Measurements from ENCODE around the gene SERPINB6.

Gene SERPINB6

GRCh38 chr6:2989332-2990247 is 18.2 kb upstream of the SERPINB6 start:
- peak overlapping the region; percentile 98 for H3K27ac ChIP-seq (ENCODE audit: low read depth, low read length)
- no peaks in the 10 kb centered on the region for H3K36me3 ChIP-seq (ENCODE audit: control insufficient read depth in 1 of 2, insufficient read depth in 2 of 2, low read length in 2 of 2)
- no peaks in the 10 kb centered on the region for H3K9me3 ChIP-seq (ENCODE audit: control insufficient read depth in 1 of 2, low read length in 2 of 2)
- H3K9ac ChIP-seq (ENCODE audit: low read depth in 1 of 2, low read length in 2 of 2), result peak overlapping the region; percentile 97 to 98
- H3K4me1 ChIP-seq (ENCODE audit: control insufficient read depth in 1 of 2, insufficient read depth in 2 of 2, low read length in 2 of 2), result peaks cover 28 to 29% of the 10 kb centered on the region in 2 donors
- H3K27me3 ChIP-seq (ENCODE audit: control insufficient read depth in 1 of 2, insufficient read depth in 2 of 2, low read length in 2 of 2), result no peaks in the 10 kb centered on the region
- peak overlapping the region; percentile 85 to 97 for H3K4me3 ChIP-seq (ENCODE audit: low read depth in 1 of 2, low read length in 2 of 2)

DNA sequence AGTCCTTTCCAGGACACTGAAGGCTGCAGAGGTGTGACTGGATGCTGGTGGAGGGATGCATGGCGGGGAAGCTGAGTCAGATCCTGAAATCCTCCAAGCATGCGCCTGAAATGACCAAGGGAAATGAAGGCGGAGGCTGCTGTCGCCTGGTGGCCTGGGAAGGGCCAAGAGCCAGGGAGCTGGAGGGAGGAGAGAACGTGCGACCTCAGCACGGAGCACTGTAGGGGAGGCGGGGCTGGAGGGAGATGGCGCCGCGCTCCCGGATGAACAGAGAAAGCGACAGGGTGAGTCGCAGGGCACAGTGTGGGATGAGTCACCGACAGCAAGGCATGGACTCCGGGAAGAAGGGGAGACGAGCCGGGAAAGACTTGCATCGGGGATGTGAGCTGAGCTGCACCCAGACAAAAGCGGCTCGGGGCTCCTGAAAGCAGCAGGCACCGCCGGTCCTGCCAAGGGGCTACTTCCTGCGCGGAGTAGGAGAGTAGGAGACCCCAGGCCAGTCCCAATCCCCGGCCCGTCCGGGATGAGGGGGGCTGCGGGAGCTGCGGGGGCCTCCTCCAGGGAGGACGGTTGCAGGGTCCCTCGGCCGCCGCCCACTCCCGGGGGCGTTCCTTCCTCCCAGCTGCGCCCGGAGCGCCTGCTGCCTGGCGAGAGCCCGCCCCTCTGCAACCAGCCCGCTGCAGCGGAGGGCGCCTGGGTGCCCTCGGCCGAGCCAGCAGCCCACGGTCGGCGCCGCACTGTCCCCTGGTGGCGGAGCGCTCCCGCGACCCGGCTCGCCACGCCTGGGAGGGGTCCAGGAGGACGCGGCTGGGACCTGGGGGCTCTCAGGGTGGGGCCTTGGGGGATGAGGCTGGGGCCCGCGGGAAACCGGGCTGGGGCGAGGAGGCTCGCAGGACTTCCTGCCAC is 17.3 kb upstream of the SERPINB6 start:
- Histone ChIP-seq H3K36me3 (ENCODE audit: control insufficient read depth in 1 of 2, insufficient read depth in 2 of 2, low read length in 2 of 2) (no peaks in the 10 kb centered on the region), H3K27ac (ENCODE audit: low read depth, low read length) (peak overlapping the region; percentile 98), H3K4me3 (ENCODE audit: low read depth in 1 of 2, low read length in 2 of 2) (peak overlapping the region; percentile 85 to 97), H3K4me1 (ENCODE audit: control insufficient read depth in 1 of 2, insufficient read depth in 2 of 2, low read length in 2 of 2) (peaks cover 32 to 33% of the 10 kb centered on the region in 2 donors), H3K27me3 (ENCODE audit: control insufficient read depth in 1 of 2, insufficient read depth in 2 of 2, low read length in 2 of 2) (no peaks in the 10 kb centered on the region), H3K9me3 (ENCODE audit: control insufficient read depth in 1 of 2, low read length in 2 of 2) (no peaks in the 10 kb centered on the region), H3K9ac (ENCODE audit: low read depth in 1 of 2, low read length in 2 of 2) (peak overlapping the region; percentile 97 to 98)

DNA sequence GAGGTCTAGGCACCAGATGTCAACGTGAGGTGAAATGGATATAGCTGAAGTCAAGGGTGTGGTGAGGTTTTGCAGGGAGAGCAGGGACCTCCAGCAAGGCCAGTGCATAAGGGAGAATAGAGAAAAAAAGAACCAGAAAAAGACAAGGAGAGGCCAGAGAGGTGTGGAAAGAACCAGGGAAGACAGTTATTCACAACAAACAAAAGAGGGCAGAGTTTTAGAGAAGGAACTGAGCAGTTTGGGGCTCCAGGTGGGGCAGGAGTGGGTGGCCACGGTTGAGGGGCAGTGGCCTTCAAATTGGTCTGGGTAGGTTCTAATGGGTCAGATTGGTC is 16.7 kb upstream of the SERPINB6 start:
- Histone ChIP-seq H3K4me1 (ENCODE audit: control insufficient read depth in 1 of 2, insufficient read depth in 2 of 2, low read length in 2 of 2) (peaks cover 39% of the 10 kb centered on the region in 2 donors), H3K27me3 (ENCODE audit: control insufficient read depth in 1 of 2, insufficient read depth in 2 of 2, low read length in 2 of 2) (no peaks in the 10 kb centered on the region), H3K9me3 (ENCODE audit: control insufficient read depth in 1 of 2, low read length in 2 of 2) (no peaks in the 10 kb centered on the region), H3K4me3 (ENCODE audit: low read depth in 1 of 2, low read length in 2 of 2) (peak overlapping the region; percentile 85 to 97), H3K36me3 (ENCODE audit: control insufficient read depth in 1 of 2, insufficient read depth in 2 of 2, low read length in 2 of 2) (no peaks in the 10 kb centered on the region), H3K9ac (ENCODE audit: low read depth in 1 of 2, low read length in 2 of 2) (peak overlapping the region; percentile 97 to 98), H3K27ac (ENCODE audit: low read depth, low read length) (peak overlapping the region; percentile 98)

- Histone ChIP-seq H3K27ac (ENCODE audit: low read depth, low read length) (peak overlapping the region; percentile 87), H3K27me3 (ENCODE audit: control insufficient read depth in 1 of 2, insufficient read depth in 2 of 2, low read length in 2 of 2) (no peaks in the 10 kb centered on the region), H3K36me3 (ENCODE audit: control insufficient read depth in 1 of 2, insufficient read depth in 2 of 2, low read length in 2 of 2) (no peaks in the 10 kb centered on the region), H3K4me3 (ENCODE audit: low read depth in 1 of 2, low read length in 2 of 2) (peak overlapping the region in 1 of 2 donors; percentile 5), H3K9ac (ENCODE audit: low read depth in 1 of 2, low read length in 2 of 2) (peak overlapping the region; percentile 45 to 65), H3K9me3 (ENCODE audit: control insufficient read depth in 1 of 2, low read length in 2 of 2) (no peaks in the 10 kb centered on the region), H3K4me1 (ENCODE audit: control insufficient read depth in 1 of 2, insufficient read depth in 2 of 2, low read length in 2 of 2) (peaks cover 49 to 50% of the 10 kb centered on the region in 2 donors)
These were observed 15.4 kb upstream of the SERPINB6 start for GRCh38 chr6:2986722-2987221.

- Histone ChIP-seq H3K4me1 (ENCODE audit: control insufficient read depth in 1 of 2, insufficient read depth in 2 of 2, low read length in 2 of 2) (peaks cover 63 to 68% of the 10 kb centered on the region in 2 donors), H3K4me3 (ENCODE audit: low read depth in 1 of 2, low read length in 2 of 2) (no peak overlapping the region), H3K27me3 (ENCODE audit: control insufficient read depth in 1 of 2, insufficient read depth in 2 of 2, low read length in 2 of 2) (no peaks in the 10 kb centered on the region), H3K36me3 (ENCODE audit: control insufficient read depth in 1 of 2, insufficient read depth in 2 of 2, low read length in 2 of 2) (no peaks in the 10 kb centered on the region), H3K27ac (ENCODE audit: low read depth, low read length) (peak overlapping the region; percentile 84), H3K9ac (ENCODE audit: low read depth in 1 of 2, low read length in 2 of 2) (peak overlapping the region; percentile 48 to 58), H3K9me3 (ENCODE audit: control insufficient read depth in 1 of 2, low read length in 2 of 2) (no peaks in the 10 kb centered on the region)
These were observed 13.5 kb upstream of the SERPINB6 start for GRCh38 chr6:2984738-2985406.

DNA sequence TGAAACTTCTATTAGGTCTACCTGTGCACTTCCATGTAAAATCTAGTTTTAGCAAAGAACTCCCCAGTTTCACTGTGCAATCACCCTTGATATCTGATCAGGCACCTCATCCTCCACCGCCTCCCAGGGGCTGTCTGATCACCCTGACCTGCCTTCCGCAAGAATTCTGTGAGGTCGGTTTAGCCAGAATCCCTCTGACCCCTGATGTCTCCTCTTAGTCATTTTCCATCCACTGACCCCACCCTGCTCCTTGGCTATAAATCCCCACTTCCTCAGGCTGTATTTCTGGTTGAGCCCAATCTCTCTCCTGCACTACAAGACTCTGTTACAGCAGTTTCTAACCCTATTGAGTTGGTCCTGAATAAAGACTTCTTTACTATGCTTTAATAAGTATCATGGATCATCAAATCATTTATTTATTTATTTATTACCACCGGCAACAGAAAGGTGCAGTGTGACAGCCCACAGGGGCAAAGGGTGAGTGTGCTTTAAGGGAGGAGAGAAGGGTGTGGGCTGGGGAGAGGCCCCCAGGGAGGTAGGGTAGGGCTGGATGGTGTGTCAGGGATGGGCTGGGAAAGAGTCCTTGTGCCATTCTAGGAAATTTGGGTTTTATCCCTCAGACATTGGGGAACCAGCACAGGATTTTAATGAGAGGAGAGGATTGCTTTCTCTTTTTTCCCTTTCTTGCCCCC is 11.2 kb upstream of the SERPINB6 start:
- Histone ChIP-seq H3K9me3 (ENCODE audit: control insufficient read depth in 1 of 2, low read length in 2 of 2) (no peaks in the 10 kb centered on the region), H3K27ac (ENCODE audit: low read depth, low read length) (peak overlapping the region; percentile 81), H3K9ac (ENCODE audit: low read depth in 1 of 2, low read length in 2 of 2) (peak overlapping the region in 1 of 2 donors; percentile 46), H3K4me1 (ENCODE audit: control insufficient read depth in 1 of 2, insufficient read depth in 2 of 2, low read length in 2 of 2) (peaks cover 63 to 80% of the 10 kb centered on the region in 2 donors), H3K36me3 (ENCODE audit: control insufficient read depth in 1 of 2, insufficient read depth in 2 of 2, low read length in 2 of 2) (no peaks in the 10 kb centered on the region), H3K4me3 (ENCODE audit: low read depth in 1 of 2, low read length in 2 of 2) (peak overlapping the region in 1 of 2 donors; percentile 25), H3K27me3 (ENCODE audit: control insufficient read depth in 1 of 2, insufficient read depth in 2 of 2, low read length in 2 of 2) (no peaks in the 10 kb centered on the region)

DNA sequence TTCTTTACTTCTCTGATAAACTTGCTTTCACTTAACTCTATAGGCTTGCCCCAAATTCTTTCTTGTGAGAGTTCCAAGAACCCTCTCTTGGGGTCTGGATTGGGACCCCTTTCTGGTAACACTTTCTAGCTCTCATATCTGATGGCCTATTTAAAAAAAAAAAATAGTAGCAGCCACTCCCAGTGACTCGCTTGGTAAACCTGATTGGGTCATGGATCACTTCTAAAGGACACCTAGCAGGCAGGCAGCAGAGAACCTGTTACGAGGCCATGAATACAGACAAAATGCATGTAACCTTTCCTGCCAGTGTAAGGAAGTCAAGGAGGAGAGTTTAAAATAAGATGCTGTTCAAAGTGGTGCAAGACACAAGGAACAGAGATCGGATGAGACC is 9.1 kb upstream of the SERPINB6 start:
- Histone ChIP-seq H3K27ac (ENCODE audit: low read depth, low read length) (peak overlapping the region; percentile 64), H3K9me3 (ENCODE audit: control insufficient read depth in 1 of 2, low read length in 2 of 2) (no peaks in the 10 kb centered on the region), H3K36me3 (ENCODE audit: control insufficient read depth in 1 of 2, insufficient read depth in 2 of 2, low read length in 2 of 2) (no peaks in the 10 kb centered on the region), H3K4me1 (ENCODE audit: control insufficient read depth in 1 of 2, insufficient read depth in 2 of 2, low read length in 2 of 2) (peaks cover 53 to 79% of the 10 kb centered on the region in 2 donors), H3K4me3 (ENCODE audit: low read depth in 1 of 2, low read length in 2 of 2) (peak overlapping the region in 1 of 2 donors; percentile 13), H3K9ac (ENCODE audit: low read depth in 1 of 2, low read length in 2 of 2) (peak overlapping the region in 1 of 2 donors; percentile 44), H3K27me3 (ENCODE audit: control insufficient read depth in 1 of 2, insufficient read depth in 2 of 2, low read length in 2 of 2) (no peaks in the 10 kb centered on the region)

DNA sequence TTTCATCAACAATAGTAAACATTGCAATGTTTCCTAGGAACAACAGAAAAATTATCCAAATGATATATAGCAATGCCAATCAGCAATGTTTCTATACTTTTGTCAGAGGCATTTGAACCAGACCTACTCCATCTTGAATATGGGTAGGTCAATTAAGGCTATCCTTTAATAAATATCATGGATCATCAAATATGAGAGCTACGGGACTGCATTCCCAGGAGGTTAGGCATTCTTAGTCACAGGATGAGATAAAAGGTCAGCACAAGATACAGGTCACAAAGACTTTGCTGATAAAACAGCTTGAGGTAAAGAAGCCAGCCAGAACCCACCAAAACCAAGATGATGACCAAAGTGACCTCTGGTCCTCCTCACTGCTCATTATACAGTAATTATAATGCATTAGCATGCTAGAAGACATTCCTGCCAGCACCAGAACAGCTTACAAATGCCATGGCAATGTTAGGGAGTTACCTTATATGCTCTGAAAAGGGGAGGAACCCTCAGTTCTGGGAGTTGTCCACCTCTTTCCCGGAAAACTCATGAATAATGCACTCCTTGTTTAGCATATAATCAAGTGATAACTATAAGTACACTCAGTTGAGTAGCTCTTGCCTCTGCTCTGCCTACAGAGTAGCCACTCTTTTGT is 8.6 kb upstream of the SERPINB6 start:
- H3K27me3 ChIP-seq (ENCODE audit: control insufficient read depth in 1 of 2, insufficient read depth in 2 of 2, low read length in 2 of 2), result no peaks in the 10 kb centered on the region
- peak overlapping the region; percentile 33 for H3K27ac ChIP-seq (ENCODE audit: low read depth, low read length)
- H3K4me1 ChIP-seq (ENCODE audit: control insufficient read depth in 1 of 2, insufficient read depth in 2 of 2, low read length in 2 of 2), result peaks cover 50 to 76% of the 10 kb centered on the region in 2 donors
- H3K9ac ChIP-seq (ENCODE audit: low read depth in 1 of 2, low read length in 2 of 2), result no peak overlapping the region
- H3K4me3 ChIP-seq (ENCODE audit: low read depth in 1 of 2, low read length in 2 of 2), result no peak overlapping the region
- H3K36me3 ChIP-seq (ENCODE audit: control insufficient read depth in 1 of 2, insufficient read depth in 2 of 2, low read length in 2 of 2), result no peaks in the 10 kb centered on the region
- no peaks in the 10 kb centered on the region for H3K9me3 ChIP-seq (ENCODE audit: control insufficient read depth in 1 of 2, low read length in 2 of 2)

DNA sequence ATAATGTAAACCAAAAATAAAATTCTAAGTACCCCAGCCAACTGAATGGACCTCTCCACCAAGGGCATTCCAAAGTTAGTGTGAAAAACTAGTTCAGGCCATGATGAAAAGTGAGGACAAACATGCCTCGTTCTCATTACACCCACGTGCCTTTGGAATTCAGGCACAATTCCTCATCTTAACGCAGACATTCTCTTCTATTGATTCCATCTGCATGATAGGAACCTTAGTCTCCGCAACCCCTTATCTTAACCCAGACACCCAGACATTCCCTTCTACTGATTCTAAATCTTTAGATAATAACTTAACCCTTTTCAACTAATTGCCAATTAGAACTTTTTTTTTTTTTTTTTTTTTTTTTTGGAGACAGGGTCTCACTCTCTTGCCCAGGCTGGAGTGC is 7.6 kb upstream of the SERPINB6 start:
- no peaks in the 10 kb centered on the region for H3K27me3 ChIP-seq (ENCODE audit: control insufficient read depth in 1 of 2, insufficient read depth in 2 of 2, low read length in 2 of 2)
- no peak overlapping the region for H3K27ac ChIP-seq (ENCODE audit: low read depth, low read length)
- H3K9ac ChIP-seq (ENCODE audit: low read depth in 1 of 2, low read length in 2 of 2), result no peak overlapping the region

More for the DNA sequence above, 7.6 kb upstream of the SERPINB6 start:
- H3K4me3 ChIP-seq (ENCODE audit: low read depth in 1 of 2, low read length in 2 of 2), result no peak overlapping the region
- H3K36me3 ChIP-seq (ENCODE audit: control insufficient read depth in 1 of 2, insufficient read depth in 2 of 2, low read length in 2 of 2), result no peaks in the 10 kb centered on the region
- no peaks in the 10 kb centered on the region for H3K9me3 ChIP-seq (ENCODE audit: control insufficient read depth in 1 of 2, low read length in 2 of 2)
- peaks cover 46 to 70% of the 10 kb centered on the region in 2 donors for H3K4me1 ChIP-seq (ENCODE audit: control insufficient read depth in 1 of 2, insufficient read depth in 2 of 2, low read length in 2 of 2)
